Naive thymus-derived CD4-positive, alpha-beta T cell (primary cell): ENCODE measurements around the gene UGT2B11. TPM values are rescaled to one million over a fixed set of nuclear protein-coding genes. Genes with fewer than 3 reads are reported as not detected.
A peak's percentile ranks its signal among the peaks of the same experiment; 100 is the strongest.
"Not testable (repeated sequence)": the region's sequence is repeated elsewhere in the genome, so short reads cannot be mapped to it uniquely, and the experiment has no call there.

Experiments
- ATAC-seq: fragments of 150-1000 bp; cut with Tn5 transposase; 2 replicates; pipeline ENCODE4 v1.10.0; 2021; ENCODE audit warnings: mild to moderate bottlenecking, moderate library complexity
- CTCF ChIA-PET: fragments of 350-600 bp; sonication (Branson Sonifier 250); formaldehyde crosslinking; loops from one replicate; lab custom pipeline; 2021; ENCODE audit warnings: antibody characterized with exemption; lab: Charles Lee
- POLR2A ChIA-PET: fragments of 350-600 bp; sonication (Branson Sonifier 250); formaldehyde crosslinking; loops from one replicate; lab custom pipeline; 2021; ENCODE audit warnings: antibody characterized with exemption, inconsistent platforms; lab: Charles Lee
- DNase-seq, 9 donors: peaks; one replicate each; pipeline versions ENCODE4 v3.0.0 to v3.0.0-alpha.2; 2020 to 2022; ENCODE audit warnings: mixed read lengths in 1 of 9
- H3K27ac ChIP-seq: one replicate; pipeline ENCODE4 v1.7.0; 2013; ENCODE audit warnings: mild to moderate bottlenecking, low read depth, low read length, moderate library complexity
- H3K27me3 ChIP-seq, 2 donors: one replicate each; pipeline ENCODE4 v1.7.0; 2013; ENCODE audit warnings: low read length in 2 of 2, mild to moderate bottlenecking in 2 of 2, moderate library complexity in 2 of 2; ENCODE audit not compliant: control insufficient read depth in 2 of 2, insufficient read depth in 2 of 2
- H3K36me3 ChIP-seq, 3 experiments: 1 replicate in 2 of 3; 2 replicates in 1 of 3; pipeline ENCODE4 v1.7.0; 2013; ENCODE audit warnings: low read length in 3 of 3, mild to moderate bottlenecking in 3 of 3, moderate library complexity in 1 of 3; ENCODE audit not compliant: insufficient read depth in 3 of 3, control insufficient read depth in 2 of 3
- H3K4me1 ChIP-seq, 2 donors: one replicate each; pipeline ENCODE4 v1.7.0; 2013; ENCODE audit warnings: low read length in 2 of 2, mild to moderate bottlenecking in 2 of 2, moderate library complexity in 1 of 2; ENCODE audit not compliant: control insufficient read depth in 2 of 2, insufficient read depth in 2 of 2
- H3K4me3 ChIP-seq: 2 replicates; pipeline ENCODE4 v1.7.0; 2013; ENCODE audit warnings: mild to moderate bottlenecking, low read length
- H3K9me3 ChIP-seq, 3 experiments: 1 replicate in 2 of 3; 2 replicates in 1 of 3; pipeline ENCODE4 v1.7.0; 2013; ENCODE audit warnings: low read length in 3 of 3; ENCODE audit not compliant: control insufficient read depth in 2 of 3
- H3K27ac Mint-ChIP-seq, 9 donors: one replicate each; pipeline ENCODE4 v1.8.0; 2020 to 2022; ENCODE audit warnings: mixed read lengths in 9 of 9, mild to moderate bottlenecking in 8 of 9, moderate library complexity in 5 of 9, inconsistent platforms in 2 of 9
- H3K27me3 Mint-ChIP-seq, 5 donors: one replicate each; pipeline ENCODE4 v1.8.0; 2021 to 2022; ENCODE audit warnings: mixed read lengths in 5 of 5, mild to moderate bottlenecking in 1 of 5
- H3K36me3 Mint-ChIP-seq, 5 donors: one replicate each; pipeline ENCODE4 v1.8.0; 2020 to 2022; ENCODE audit warnings: mixed read lengths in 5 of 5, mild to moderate bottlenecking in 3 of 5, inconsistent platforms in 1 of 5
- H3K4me1 Mint-ChIP-seq, 7 donors: one replicate each; pipeline ENCODE4 v1.8.0; 2020 to 2022; ENCODE audit warnings: mixed read lengths in 7 of 7, mild to moderate bottlenecking in 3 of 7, inconsistent platforms in 1 of 7
- H3K4me3 Mint-ChIP-seq, 10 donors: one replicate each; pipeline ENCODE4 v1.8.0; 2020 to 2022; ENCODE audit warnings: mild to moderate bottlenecking in 10 of 10, mixed read lengths in 10 of 10, moderate library complexity in 6 of 10, inconsistent platforms in 2 of 10
- H3K9me3 Mint-ChIP-seq, 11 donors: one replicate each; pipeline ENCODE4 v1.8.0; 2020 to 2022; ENCODE audit warnings: mixed read lengths in 11 of 11, mild to moderate bottlenecking in 4 of 11, inconsistent platforms in 1 of 11, moderate library complexity in 1 of 11
- intact Hi-C, 2 donors: fragments of 100-400 bp; cut with micrococcal nuclease; formaldehyde crosslinking; loops; one replicate each; pipeline ENCODE4 v1.15.1; 2023
- polyA plus RNA-seq, 2 donors: library from polyadenylated mRNA; unstranded; fragments of 300-500 nt; fragmentation: Illumina TruSeq; gene quantifications; one replicate each; pipeline ENCODE4 v1.2.3, GENCODE V29; 2021
- total RNA-seq, 6 experiments: library from RNA in 5 of 6; stranded (reverse) in 5 of 6; gene quantifications; 1 replicate in 5 of 6; 2 replicates in 1 of 6; pipeline ENCODE4 v1.2.3 and lab custom pipeline; 2021 to 2026

Gene UGT2B11
- total RNA-seq (not detected), polyA plus RNA-seq (not detected), total RNA-seq (lab: John Stamatoyannopoulos, UW) (not detected)

- CTCF ChIA-PET = no interaction called here
- intact Hi-C loops = no loop called here
- Histone ChIP-seq H3K4me1 (no peaks in the 10 kb centered on the region), H3K27me3 (no peaks in the 10 kb centered on the region), H3K9me3 (no peaks in the 10 kb centered on the region), H3K36me3 (no peaks in the 10 kb centered on the region), H3K27ac (no peak within 1 kb of the TSS), H3K4me3 (no peak within 1 kb of the TSS)
- ATAC-seq = no peak
- POLR2A ChIA-PET = no interaction called here
- H3K27me3 Mint-ChIP-seq = no peaks in the 10 kb centered on the region
- H3K27ac Mint-ChIP-seq = no peak within 1 kb of the TSS
- no peaks in the 10 kb centered on the region for H3K4me1 Mint-ChIP-seq
- H3K4me3 Mint-ChIP-seq = no peak within 1 kb of the TSS
- DNase-seq = no peak
- H3K9me3 Mint-ChIP-seq = no peaks in the 10 kb centered on the region
- no peaks in the 10 kb centered on the region for H3K36me3 Mint-ChIP-seq
Measured at GRCh38 chr4:69214716-69215115, at the start of gene UGT2B11. Gene UGT2B11, minus strand, starts transcription at chr4:69214748. Its CDS starts 26 bp downstream, at chr4:69214722.

DNA sequence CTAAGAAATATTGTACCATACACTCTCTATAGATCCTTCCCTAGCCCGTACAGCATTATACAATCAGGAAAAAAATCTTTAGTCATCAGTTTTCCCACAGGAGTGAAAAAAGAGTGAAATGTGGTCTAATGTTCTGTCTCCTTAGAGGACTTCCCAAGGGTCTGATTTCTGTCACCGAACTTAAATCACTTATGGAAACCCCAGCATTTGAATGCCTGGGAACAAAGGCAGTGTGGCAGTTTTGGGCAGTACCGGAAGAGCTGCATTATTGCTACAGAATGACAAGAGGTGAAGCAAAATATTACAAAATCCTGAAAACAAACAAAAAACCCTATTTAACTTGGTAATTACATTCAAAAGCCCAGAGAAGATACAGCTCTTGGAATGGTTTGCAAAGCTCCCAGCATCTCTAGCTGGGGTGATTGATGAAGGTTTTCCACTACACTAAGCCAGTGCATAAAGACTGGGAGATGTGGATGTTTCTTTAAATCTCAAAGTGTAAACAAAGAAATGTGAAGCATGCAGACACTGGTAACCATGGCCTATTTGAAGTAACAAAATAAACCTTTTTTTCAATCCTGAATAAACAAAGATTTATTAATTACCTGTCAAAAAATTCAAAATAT, 38.7 kb upstream of the UGT2B11 start:
- H3K4me3 Mint-ChIP-seq, H3K4me1 Mint-ChIP-seq, CTCF ChIA-PET, H3K27ac ChIP-seq, H3K9me3 Mint-ChIP-seq, H3K36me3 ChIP-seq, POLR2A ChIA-PET, H3K27ac Mint-ChIP-seq, H3K9me3 ChIP-seq, H3K27me3 Mint-ChIP-seq, intact Hi-C loops, DNase-seq, H3K27me3 ChIP-seq, H3K4me1 ChIP-seq, ATAC-seq, H3K36me3 Mint-ChIP-seq, H3K4me3 ChIP-seq: not testable (repeated sequence)

- H3K36me3 Mint-ChIP-seq, DNase-seq, H3K4me3 Mint-ChIP-seq, H3K27ac Mint-ChIP-seq, POLR2A ChIA-PET, intact Hi-C loops, H3K36me3 ChIP-seq, H3K27me3 Mint-ChIP-seq, H3K4me1 ChIP-seq, H3K27me3 ChIP-seq, H3K4me3 ChIP-seq, H3K9me3 ChIP-seq, ATAC-seq, H3K4me1 Mint-ChIP-seq, H3K27ac ChIP-seq, CTCF ChIA-PET: not testable (repeated sequence)
- peaks cover 0 to 16% (median 6%) of the 10 kb centered on the region in 11 donors for H3K9me3 Mint-ChIP-seq
Measured at GRCh38 chr4:69250884-69251283, 36.3 kb upstream of the UGT2B11 start.

- H3K4me3 Mint-ChIP-seq, H3K4me1 Mint-ChIP-seq, H3K9me3 ChIP-seq, CTCF ChIA-PET, H3K27ac Mint-ChIP-seq, H3K4me3 ChIP-seq, H3K27me3 ChIP-seq, H3K27ac ChIP-seq, H3K36me3 Mint-ChIP-seq, DNase-seq, H3K36me3 ChIP-seq, POLR2A ChIA-PET, intact Hi-C loops, H3K4me1 ChIP-seq, H3K27me3 Mint-ChIP-seq: not testable (repeated sequence)
- peaks cover 0 to 27% (median 7%) of the 10 kb centered on the region in 11 donors for H3K9me3 Mint-ChIP-seq
- ATAC-seq = peak; percentile 40
Measured at GRCh38 chr4:69242562-69243240, 28.2 kb upstream of the UGT2B11 start.

GRCh38 chr4:69241746-69242145, 27.2 kb upstream of the UGT2B11 start:
- H3K27me3 ChIP-seq, DNase-seq, H3K4me1 ChIP-seq, H3K27me3 Mint-ChIP-seq, H3K27ac ChIP-seq, H3K36me3 Mint-ChIP-seq, POLR2A ChIA-PET, ATAC-seq, H3K4me3 ChIP-seq, CTCF ChIA-PET, H3K27ac Mint-ChIP-seq, H3K9me3 ChIP-seq, intact Hi-C loops, H3K36me3 ChIP-seq, H3K4me3 Mint-ChIP-seq, H3K4me1 Mint-ChIP-seq: not testable (repeated sequence)
- peaks cover 0 to 20% (median 9%) of the 10 kb centered on the region in 11 donors for H3K9me3 Mint-ChIP-seq

GRCh38 chr4:69240787-69241186, 26.2 kb upstream of the UGT2B11 start:
- POLR2A ChIA-PET, intact Hi-C loops, H3K36me3 Mint-ChIP-seq, H3K4me1 ChIP-seq, CTCF ChIA-PET, H3K27me3 ChIP-seq, H3K27ac ChIP-seq, H3K4me3 ChIP-seq, H3K27me3 Mint-ChIP-seq, H3K4me1 Mint-ChIP-seq, H3K4me3 Mint-ChIP-seq, H3K27ac Mint-ChIP-seq, DNase-seq, H3K36me3 ChIP-seq, ATAC-seq, H3K9me3 Mint-ChIP-seq, H3K9me3 ChIP-seq: not testable (repeated sequence)

DNA sequence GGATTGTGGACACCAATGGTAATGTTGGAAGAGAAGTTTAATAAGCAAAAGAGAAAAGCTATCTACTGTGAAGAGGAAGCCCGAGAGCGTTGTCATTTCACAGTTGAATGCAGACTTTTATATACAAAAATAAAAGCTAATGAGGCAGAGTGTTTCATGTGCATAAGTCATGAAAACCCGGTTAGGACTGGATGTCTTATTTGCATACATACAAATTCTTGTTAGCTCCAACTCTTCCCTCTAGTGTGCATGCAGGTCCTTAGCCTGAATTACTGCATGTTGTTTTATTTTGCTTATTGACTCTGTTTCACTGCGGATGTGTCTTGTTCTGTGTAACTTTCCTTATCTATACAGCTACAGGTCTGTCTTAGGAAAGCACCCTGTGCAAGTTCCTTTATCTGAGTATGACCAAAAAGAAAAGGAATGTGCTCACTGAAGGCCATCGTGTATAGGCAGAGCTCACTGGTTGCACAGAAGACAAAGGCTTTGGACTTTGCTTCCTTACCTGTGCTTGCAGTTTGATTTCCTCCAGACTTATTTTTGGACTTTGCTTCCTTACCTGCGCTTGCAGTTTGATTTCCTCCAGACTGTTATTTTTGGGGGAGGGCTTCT, 25.1 kb upstream of the UGT2B11 start:
- Histone ChIP-seq H3K36me3 (no peaks in the 10 kb centered on the region), H3K27ac (no peak overlapping the region), H3K9me3 (no peaks in the 10 kb centered on the region), H3K4me3 (no peak overlapping the region), H3K4me1 (no peaks in the 10 kb centered on the region), H3K27me3 (no peaks in the 10 kb centered on the region)
- peaks cover 0 to 14% (median 4%) of the 10 kb centered on the region in 11 donors for H3K9me3 Mint-ChIP-seq
- H3K4me3 Mint-ChIP-seq = no peak overlapping the region
- ATAC-seq (no peak), DNase-seq (no peak)
- no peaks in the 10 kb centered on the region for H3K27me3 Mint-ChIP-seq
- ChIA-PET CTCF (no interaction called here), POLR2A (no interaction called here)
- intact Hi-C loops = no loop called here
- no peak overlapping the region for H3K27ac Mint-ChIP-seq
- no peaks in the 10 kb centered on the region for H3K4me1 Mint-ChIP-seq
- H3K36me3 Mint-ChIP-seq = no peaks in the 10 kb centered on the region
